Measurements from ENCODE around the gene RNF25.

RNF25 gene

DNA sequence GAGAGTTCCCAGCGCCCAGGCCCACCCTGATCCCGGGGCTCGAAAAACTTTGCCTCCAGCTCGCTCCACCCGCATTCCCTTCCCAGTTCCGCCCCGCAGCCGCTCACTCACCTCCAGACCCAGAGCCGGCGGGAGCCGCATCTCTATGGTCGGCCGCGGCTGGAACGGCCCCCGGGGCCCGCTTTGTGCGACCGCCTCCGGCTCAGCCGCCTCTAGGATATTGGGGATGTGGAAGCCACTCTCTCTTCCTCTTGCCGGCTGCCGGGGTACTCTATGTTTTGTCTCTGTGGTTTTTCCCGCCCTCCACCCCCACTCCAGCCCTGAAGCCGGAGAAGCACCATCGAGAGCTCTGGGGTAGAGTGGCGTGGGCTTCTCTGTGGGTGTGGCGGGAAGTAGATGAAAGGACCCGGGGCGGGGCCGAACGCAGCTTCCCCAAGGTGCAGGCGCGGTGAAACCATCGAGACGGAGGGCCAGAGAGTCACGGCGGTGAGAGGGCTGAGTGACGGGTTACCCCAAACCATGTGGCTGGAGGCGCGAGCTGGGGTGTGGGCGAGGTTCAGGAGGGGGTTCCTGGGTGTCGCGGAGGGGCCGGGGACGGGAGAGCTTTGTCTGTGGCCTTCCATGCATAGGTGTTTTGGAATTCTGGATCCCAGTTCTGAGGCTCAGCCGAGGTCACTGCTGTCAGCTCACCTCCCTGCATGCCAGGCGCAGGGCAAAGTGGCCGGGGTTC is 12.4 kb downstream of the RNF25 start, which contains the start of the genes BCS1L and ZNF142 (continued):
- TF ChIP-seq, protein P1, sequence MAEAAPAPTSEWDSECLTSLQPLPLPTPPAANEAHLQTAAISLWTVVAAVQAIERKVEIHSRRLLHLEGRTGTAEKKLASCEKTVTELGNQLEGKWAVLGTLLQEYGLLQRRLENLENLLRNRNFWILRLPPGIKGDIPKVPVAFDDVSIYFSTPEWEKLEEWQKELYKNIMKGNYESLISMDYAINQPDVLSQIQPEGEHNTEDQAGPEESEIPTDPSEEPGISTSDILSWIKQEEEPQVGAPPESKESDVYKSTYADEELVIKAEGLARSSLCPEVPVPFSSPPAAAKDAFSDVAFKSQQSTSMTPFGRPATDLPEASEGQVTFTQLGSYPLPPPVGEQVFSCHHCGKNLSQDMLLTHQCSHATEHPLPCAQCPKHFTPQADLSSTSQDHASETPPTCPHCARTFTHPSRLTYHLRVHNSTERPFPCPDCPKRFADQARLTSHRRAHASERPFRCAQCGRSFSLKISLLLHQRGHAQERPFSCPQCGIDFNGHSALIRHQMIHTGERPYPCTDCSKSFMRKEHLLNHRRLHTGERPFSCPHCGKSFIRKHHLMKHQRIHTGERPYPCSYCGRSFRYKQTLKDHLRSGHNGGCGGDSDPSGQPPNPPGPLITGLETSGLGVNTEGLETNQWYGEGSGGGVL (tag by site-specific recombination; IDR thresholded peaks at IDR 0.05): 0 out of 2 replicates have a peak, but pooled peaks have one; percentile 35
- no peak for TF ChIP-seq ZNF837 (tag by site-specific recombination; IDR thresholded peaks at IDR 0.05)
- TF ChIP-seq SP3 (tag by site-specific recombination; IDR thresholded peaks at IDR 0.05): peak; percentile 87
- peak; percentile 93 for TF ChIP-seq KLF8 (tag by site-specific recombination; IDR thresholded peaks at IDR 0.05)
- no peak for TF ChIP-seq ZNF112 (tag by site-specific recombination; IDR thresholded peaks at IDR 0.05)
- no peak for TF ChIP-seq OVOL3 (tag by site-specific recombination; IDR thresholded peaks at IDR 0.05)
- TF ChIP-seq ZNF391 (tag by site-specific recombination; IDR thresholded peaks at IDR 0.05; ENCODE audit: borderline replicate concordance, low read depth): no peak
- TF ChIP-seq, protein P2, sequence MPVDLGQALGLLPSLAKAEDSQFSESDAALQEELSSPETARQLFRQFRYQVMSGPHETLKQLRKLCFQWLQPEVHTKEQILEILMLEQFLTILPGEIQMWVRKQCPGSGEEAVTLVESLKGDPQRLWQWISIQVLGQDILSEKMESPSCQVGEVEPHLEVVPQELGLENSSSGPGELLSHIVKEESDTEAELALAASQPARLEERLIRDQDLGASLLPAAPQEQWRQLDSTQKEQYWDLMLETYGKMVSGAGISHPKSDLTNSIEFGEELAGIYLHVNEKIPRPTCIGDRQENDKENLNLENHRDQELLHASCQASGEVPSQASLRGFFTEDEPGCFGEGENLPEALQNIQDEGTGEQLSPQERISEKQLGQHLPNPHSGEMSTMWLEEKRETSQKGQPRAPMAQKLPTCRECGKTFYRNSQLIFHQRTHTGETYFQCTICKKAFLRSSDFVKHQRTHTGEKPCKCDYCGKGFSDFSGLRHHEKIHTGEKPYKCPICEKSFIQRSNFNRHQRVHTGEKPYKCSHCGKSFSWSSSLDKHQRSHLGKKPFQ (tag by site-specific recombination; IDR thresholded peaks at IDR 0.05): no peak
- TF ChIP-seq ZNF768 (tag by site-specific recombination; IDR thresholded peaks at IDR 0.05): no peak
- TF ChIP-seq ZSCAN23 (tag by site-specific recombination; IDR thresholded peaks at IDR 0.05): no peak
- TF ChIP-seq, protein P3, sequence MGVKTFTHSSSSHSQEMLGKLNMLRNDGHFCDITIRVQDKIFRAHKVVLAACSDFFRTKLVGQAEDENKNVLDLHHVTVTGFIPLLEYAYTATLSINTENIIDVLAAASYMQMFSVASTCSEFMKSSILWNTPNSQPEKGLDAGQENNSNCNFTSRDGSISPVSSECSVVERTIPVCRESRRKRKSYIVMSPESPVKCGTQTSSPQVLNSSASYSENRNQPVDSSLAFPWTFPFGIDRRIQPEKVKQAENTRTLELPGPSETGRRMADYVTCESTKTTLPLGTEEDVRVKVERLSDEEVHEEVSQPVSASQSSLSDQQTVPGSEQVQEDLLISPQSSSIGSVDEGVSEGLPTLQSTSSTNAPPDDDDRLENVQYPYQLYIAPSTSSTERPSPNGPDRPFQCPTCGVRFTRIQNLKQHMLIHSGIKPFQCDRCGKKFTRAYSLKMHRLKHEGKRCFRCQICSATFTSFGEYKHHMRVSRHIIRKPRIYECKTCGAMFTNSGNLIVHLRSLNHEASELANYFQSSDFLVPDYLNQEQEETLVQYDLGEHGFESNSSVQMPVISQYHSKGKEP (tag by site-specific recombination; IDR thresholded peaks at IDR 0.05): no peak
- TF ChIP-seq ZBTB7A (tag by site-specific recombination; IDR thresholded peaks at IDR 0.05; ENCODE audit: low read depth): no peak
- no peak for TF ChIP-seq ZBTB48 (tag by site-specific recombination; IDR thresholded peaks at IDR 0.05)
- TF ChIP-seq ZNF324 (tag by site-specific recombination; IDR thresholded peaks at IDR 0.05): no peak
- no peak for TF ChIP-seq ZNF248 (tag by site-specific recombination; IDR thresholded peaks at IDR 0.05)
- TF ChIP-seq ZNF561 (tag by site-specific recombination; IDR thresholded peaks at IDR 0.05; ENCODE audit: borderline replicate concordance): no peak; the same call in 1 of the 2 replicates
- TF ChIP-seq, protein P4, sequence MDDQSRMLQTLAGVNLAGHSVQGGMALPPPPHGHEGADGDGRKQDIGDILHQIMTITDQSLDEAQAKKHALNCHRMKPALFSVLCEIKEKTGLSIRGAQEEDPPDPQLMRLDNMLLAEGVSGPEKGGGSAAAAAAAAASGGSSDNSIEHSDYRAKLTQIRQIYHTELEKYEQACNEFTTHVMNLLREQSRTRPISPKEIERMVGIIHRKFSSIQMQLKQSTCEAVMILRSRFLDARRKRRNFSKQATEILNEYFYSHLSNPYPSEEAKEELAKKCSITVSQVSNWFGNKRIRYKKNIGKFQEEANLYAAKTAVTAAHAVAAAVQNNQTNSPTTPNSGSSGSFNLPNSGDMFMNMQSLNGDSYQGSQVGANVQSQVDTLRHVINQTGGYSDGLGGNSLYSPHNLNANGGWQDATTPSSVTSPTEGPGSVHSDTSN (CRISPR knock-in tag; IDR thresholded peaks at IDR 0.05): no peak
- TF ChIP-seq ZNF549 (tag by site-specific recombination; IDR thresholded peaks at IDR 0.05): no peak
- peak; percentile 6; the same call in 1 of the 2 replicates for TF ChIP-seq ZNF600 (tag by site-specific recombination; IDR thresholded peaks at IDR 0.05)
- peak; percentile 91 for TF ChIP-seq KLF9 (tag by site-specific recombination; IDR thresholded peaks at IDR 0.05; ENCODE audit: low read depth)
- TF ChIP-seq MYNN (tag by site-specific recombination; IDR thresholded peaks at IDR 0.05; ENCODE audit: borderline replicate concordance): no peak
- peak; percentile 47; the same call in 1 of the 2 replicates for TF ChIP-seq GLIS2 (tag by site-specific recombination; IDR thresholded peaks at IDR 0.05)
- TF ChIP-seq RBAK (tag by site-specific recombination; IDR thresholded peaks at IDR 0.05): no peak
- no peak for TF ChIP-seq ZNF623 (tag by site-specific recombination; IDR thresholded peaks at IDR 0.05)
- peak; percentile 94 for TF ChIP-seq ZFHX2 (tag by site-specific recombination; conservative IDR thresholded peaks at IDR 0.05)
- no peak for TF ChIP-seq ZFP37 (tag by site-specific recombination; IDR thresholded peaks at IDR 0.05)
- TF ChIP-seq KLF7 (tag by site-specific recombination; IDR thresholded peaks at IDR 0.05; ENCODE audit: borderline replicate concordance): peak; percentile 86
- TF ChIP-seq ZFP41 (tag by site-specific recombination; IDR thresholded peaks at IDR 0.05; ENCODE audit: borderline replicate concordance): no peak
- TF ChIP-seq ZNF24 (tag by site-specific recombination; IDR thresholded peaks at IDR 0.05): no peak
- TF ChIP-seq ZNF76 (tag by site-specific recombination; IDR thresholded peaks at IDR 0.05; ENCODE audit: borderline replicate concordance, low read depth): peak; percentile 82
- no peak for TF ChIP-seq OSR2 (tag by site-specific recombination; IDR thresholded peaks at IDR 0.05)
- TF ChIP-seq ZNF654 (tag by site-specific recombination; IDR thresholded peaks at IDR 0.05; ENCODE audit: low read depth): no peak
- TF ChIP-seq, protein P5, sequence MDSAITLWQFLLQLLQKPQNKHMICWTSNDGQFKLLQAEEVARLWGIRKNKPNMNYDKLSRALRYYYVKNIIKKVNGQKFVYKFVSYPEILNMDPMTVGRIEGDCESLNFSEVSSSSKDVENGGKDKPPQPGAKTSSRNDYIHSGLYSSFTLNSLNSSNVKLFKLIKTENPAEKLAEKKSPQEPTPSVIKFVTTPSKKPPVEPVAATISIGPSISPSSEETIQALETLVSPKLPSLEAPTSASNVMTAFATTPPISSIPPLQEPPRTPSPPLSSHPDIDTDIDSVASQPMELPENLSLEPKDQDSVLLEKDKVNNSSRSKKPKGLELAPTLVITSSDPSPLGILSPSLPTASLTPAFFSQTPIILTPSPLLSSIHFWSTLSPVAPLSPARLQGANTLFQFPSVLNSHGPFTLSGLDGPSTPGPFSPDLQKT (IDR thresholded peaks at IDR 0.05; ENCODE audit: borderline replicate concordance, low read depth, low read length): no peak
- no peak for TF ChIP-seq ZNF514 (tag by site-specific recombination; IDR thresholded peaks at IDR 0.05)
- peak; percentile 93 for TF ChIP-seq TCF7L2 (IDR thresholded peaks at IDR 0.05; ENCODE audit: borderline replicate concordance, low read depth, low read length)
